ENCODE results near the gene AQP7.

The AQP7 gene

DNA sequence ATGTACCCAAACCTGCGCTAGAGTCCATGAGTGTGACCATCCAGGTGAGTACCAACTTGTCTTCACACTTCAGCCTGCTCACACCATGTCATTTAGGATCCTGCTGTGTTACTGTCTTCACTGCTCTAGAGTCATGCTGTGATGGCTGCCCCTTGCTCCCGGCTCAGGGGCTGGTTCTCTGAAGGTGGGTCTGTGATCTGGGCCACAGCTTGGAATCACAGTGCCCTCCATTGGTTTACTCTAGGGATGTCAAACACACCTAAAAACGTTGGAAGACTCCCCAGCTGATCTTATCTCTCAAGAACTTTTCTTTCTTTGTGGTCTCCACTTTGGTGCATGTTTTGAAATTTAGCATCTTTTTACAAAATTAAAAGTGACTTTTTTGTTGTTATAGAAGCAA lies 58.2 kb downstream of the AQP7 start:
- Histone ChIP-seq H3K27ac (no peak overlapping the region), H3K4me3 (no peak overlapping the region)

DNA sequence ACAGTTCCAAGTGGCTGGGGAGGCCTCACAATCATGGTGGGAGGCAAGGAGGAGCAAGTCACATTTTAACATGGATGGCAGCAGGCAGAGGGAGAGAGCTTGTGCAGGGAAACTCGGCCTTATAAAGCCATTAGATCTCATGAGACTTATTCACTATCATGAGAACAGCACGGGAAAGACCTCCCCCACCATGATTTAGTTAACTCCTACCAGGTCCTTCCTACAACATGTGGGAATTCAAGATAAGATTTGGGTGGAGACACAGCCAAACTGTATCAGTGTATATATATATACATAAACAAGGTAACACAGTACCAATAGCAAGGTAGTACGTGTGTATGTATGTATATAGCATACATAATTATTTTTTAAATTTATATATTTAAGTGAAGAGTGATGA lies 61.2 kb downstream of the AQP7 start:
- Histone ChIP-seq H3K4me3 (no peak overlapping the region), H3K27ac (no peak overlapping the region)

DNA sequence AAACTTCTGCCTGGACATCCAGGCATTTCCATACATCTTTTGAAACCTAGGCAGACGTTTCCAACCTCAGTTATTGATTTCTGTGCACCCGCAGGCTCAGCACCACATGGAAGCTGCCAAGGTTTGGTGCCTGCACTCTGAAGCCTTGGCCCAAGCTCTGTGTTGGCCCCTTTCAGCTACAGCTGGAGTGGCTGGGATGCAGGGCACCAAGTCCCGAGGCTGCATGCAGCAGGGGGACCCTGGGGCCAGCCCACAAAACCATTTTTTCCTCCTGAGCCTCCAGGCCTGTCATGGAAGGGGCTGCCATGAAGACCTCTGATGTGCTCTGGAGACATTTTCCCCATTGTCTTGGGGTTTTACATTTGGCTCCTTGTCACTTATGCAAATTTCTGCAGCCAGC lies 62.2 kb downstream of the AQP7 start:
- H3K4me3 ChIP-seq, result no peak overlapping the region

More for the DNA sequence above, 62.2 kb downstream of the AQP7 start:
- H3K27ac ChIP-seq, result no peak overlapping the region

All from skin epidermis (tissue), 12 donors.